ENCODE results near the gene DGKB.

The DGKB gene

GRCh38 chr7:14688208-14688607, 214.3 kb downstream of the DGKB start:
- DNase-seq (ENCODE audit: low read depth) = no peak

GRCh38 chr7:14687777-14688176, 214.8 kb downstream of the DGKB start:
- DNase-seq (ENCODE audit: low read depth) = no peak

GRCh38 chr7:14687241-14687640, 215.3 kb downstream of the DGKB start:
- no peak for DNase-seq (ENCODE audit: low read depth)

DNA sequence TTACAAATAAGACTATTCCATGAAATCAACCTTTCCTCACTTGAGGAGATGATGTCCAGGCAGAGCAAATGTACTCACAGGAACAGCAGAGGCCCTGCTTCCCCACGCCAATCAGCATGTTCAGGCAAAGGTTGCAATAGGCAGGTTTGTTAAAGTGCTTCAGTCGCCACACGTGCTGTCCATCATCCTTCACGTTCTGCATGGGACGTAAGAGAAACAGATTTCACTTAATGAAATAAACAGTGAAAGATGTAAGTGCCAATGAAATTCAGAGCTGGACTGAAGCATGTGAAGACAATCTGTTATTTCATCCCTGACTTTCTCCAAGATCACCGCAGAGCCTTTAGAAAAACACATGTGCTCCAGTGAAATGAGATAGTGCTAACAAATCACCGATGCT, 217.4 kb downstream of the DGKB start:
- no peak for DNase-seq (ENCODE audit: low read depth)

DNA sequence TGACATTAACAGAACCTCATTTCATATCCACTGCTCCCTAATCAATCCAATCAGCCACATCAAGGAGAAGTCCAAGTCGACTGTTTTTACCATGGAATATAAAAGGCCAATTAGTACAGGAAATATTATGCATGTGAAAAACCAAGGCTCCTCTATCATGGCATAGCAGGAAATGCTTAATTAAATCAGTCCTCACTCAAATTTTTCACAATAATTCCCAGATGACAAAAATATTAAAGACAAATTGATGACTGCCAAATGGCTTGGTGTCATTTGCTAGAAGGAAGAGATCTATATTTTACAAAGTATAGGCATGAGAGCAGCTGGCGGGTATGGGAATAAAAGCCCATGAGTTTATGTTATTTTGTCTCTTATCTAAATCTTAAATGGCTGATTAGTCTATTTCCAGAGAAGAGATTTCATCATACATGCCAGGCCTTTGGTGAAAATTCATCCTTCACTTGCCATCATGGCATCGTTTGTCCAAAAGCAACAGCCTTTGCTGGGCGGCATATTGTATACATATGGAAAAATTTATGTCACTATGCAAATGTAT, 219.6 kb downstream of the DGKB start:
- no peak for DNase-seq (ENCODE audit: low read depth)

GRCh38 chr7:14676896-14677295, 225.7 kb downstream of the DGKB start:
- no peak for DNase-seq (ENCODE audit: low read depth)

DNA sequence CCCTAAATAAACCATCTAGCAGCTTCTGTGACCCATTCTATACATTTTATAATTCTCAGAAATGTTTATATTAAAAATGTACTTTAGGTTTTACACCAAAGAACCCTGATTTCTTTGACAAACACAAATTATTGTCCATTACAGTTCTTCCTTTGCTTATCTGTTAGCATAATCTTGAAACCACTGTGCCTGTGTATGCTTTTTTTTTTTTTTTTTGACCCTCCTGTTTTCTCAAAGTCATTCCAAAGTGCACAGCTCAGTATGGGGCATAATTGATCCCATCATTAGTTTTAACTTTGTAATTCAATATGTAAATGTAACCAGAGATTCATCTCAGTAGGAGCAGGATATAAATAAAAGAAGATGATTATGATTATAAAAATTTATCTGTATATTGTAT, 229.3 kb downstream of the DGKB start:
- DNase-seq (ENCODE audit: low read depth) = no peak

GRCh38 chr7:14666913-14667312, 235.6 kb downstream of the DGKB start:
- DNase-seq (ENCODE audit: low read depth) = no peak

GRCh38 chr7:14666304-14666703, 236.2 kb downstream of the DGKB start:
- DNase-seq (ENCODE audit: low read depth) = no peak

GRCh38 chr7:14639801-14640200, 262.8 kb downstream of the DGKB start:
- no peak for DNase-seq (ENCODE audit: low read depth)

DNA sequence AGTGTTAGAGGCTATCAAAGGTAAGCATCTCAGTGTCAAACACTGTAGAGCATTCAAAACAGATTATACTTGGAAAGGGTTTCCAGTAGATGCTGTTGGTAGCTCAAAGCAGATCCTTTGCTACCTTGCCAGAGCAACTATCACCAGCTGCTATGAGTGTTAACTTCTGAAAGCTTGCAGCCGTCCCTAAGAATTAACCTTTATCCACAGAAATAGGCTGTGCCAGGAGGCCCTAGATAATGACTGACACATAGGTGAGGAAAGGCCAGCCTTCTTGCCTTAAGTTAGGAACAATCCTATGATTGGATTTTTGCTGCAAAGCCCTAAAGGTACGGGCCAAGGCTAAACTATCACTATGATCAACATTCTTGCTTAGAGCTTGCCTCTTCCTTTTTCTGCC, 263.2 kb downstream of the DGKB start:
- DNase-seq (ENCODE audit: low read depth) = no peak

DNA sequence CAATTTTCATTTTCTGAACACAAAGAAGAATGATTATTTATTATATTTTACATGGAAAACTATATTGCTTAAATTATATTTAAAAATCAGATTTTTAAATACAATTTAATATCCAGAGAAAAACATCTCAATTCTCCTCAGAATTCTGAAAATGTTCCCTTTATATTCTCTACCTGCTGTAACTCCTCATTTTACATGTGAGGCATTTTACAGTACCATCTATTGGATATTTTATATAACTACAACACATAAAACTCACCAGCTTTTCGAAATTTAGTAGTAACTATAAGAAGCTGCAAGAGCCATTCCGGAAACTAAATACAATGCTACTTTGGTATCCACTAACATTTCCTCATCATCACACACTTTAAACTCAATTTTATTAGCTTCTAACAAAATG, 264.6 kb downstream of the DGKB start:
- no peak for DNase-seq (ENCODE audit: low read depth)

DNA sequence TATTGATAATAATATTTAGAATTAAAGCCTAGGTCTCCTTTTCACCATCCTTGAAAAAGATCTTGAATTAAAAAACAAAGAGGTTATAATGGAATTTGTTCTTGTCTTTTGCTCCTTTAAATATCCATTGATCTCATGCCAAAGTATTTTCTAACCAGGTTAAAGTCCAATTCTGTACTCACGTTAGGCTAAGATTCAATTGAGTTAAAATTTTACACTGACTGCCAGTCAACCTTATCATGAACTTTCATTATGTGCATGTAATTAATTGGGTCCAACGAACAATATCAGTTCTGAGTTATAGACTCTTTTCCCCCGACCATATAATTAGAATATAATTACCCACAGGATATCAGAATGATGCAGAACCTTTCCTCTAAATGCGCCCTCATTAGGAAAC, 266.6 kb downstream of the DGKB start:
- DNase-seq (ENCODE audit: low read depth) = no peak

GRCh38 chr7:14630048-14630447, 272.5 kb downstream of the DGKB start:
- no peak for DNase-seq (ENCODE audit: low read depth)

GRCh38 chr7:14628516-14628915, 274.0 kb downstream of the DGKB start:
- DNase-seq (ENCODE audit: low read depth) = no peak

DNA sequence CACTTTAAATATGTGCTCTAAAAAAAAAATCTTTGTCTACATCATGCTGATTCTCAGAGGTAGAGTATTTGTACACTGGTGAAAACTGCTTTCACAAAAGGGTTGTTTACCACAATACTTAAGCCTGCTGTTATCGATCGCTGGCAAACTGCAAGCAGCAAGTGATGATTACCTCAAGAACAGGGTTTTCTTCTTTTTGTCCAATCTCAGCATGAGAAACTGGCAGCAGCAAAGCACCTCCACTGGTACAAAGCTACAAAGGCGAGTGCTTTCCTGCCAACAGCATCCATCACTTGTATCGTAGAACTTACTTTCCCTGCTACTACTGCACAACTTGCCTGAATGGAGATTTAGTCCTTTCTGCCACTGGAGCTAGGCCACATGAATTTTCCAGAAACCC, 276.5 kb downstream of the DGKB start:
- no peak for DNase-seq (ENCODE audit: low read depth)

DNA sequence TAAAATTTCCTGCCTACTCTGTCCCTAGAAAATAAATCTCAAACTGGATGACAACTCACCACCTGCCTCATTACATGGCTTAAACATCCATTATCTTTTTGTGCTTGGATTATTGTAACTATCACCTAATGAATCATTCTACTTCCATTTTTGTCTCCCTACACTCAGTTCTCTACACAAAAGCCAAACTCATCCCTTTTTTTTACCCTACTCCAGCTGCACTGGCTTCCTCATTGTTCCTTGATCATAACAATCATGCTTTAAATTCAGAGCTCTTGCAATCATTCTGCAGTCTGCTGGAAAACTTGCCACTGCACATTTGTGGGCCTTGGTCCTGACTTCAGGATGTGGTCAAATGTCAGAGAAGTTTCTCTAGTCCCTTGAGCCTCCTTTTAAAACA, 280.0 kb downstream of the DGKB start:
- DNase-seq (ENCODE audit: low read depth) = no peak

- DNase-seq (ENCODE audit: low read depth) = no peak
Observed at GRCh38 chr7:14606101-14606500, 296.4 kb downstream of the DGKB start.

GRCh38 chr7:14604606-14605005, 297.9 kb downstream of the DGKB start:
- no peak for DNase-seq (ENCODE audit: low read depth)

DNA sequence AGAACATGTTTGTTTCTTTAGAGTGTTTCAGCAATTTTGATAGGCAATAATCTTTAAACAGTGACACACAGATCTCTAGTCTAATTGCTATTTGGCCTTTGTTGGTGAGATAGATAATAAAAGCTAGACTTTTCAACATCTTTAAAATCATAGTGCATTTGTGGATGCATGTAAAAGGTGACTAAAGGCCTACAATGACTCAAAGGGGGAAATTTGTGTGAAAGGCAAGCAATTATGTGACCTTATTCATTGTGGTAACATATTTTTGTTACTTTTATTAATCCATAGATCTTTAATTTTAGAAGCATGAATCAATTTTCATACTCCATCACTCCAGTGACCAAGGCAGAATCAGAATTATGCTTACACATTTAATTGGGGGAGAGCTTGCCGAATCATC, 299.7 kb downstream of the DGKB start:
- no peak for DNase-seq (ENCODE audit: low read depth)

DNA sequence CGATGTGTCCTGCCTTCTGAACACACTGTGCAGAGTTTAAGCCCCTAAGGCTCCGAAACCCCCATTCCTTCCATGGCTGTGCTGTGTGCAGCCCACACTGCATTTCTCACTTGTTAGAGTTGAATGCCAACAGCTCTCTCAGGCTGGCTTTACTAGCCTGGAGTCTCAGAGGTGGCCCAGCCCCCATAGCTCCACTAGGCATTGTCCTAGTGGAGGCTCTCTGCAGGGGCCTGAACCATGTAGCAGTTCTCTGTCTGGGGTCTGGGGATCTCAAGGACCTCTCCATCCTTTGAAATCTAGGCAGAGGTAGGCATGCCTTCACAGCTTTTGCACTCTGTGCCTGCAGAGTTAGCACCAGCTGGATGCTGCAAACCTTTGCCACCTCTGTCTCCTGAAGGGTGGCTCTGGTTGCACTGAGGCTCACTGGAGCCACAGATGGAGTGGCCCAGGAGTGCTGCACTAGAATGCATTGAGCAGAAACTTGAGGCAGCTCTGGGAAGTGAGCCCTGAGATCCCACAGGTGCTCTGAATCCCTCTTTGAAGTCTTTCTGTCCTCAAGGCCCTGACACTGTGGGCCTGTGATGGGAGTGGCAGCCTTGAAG, 301.7 kb downstream of the DGKB start:
- no peak for DNase-seq (ENCODE audit: low read depth)

- DNase-seq (ENCODE audit: low read depth) = no peak
Observed at GRCh38 chr7:14598978-14599377, 303.6 kb downstream of the DGKB start.

DNA sequence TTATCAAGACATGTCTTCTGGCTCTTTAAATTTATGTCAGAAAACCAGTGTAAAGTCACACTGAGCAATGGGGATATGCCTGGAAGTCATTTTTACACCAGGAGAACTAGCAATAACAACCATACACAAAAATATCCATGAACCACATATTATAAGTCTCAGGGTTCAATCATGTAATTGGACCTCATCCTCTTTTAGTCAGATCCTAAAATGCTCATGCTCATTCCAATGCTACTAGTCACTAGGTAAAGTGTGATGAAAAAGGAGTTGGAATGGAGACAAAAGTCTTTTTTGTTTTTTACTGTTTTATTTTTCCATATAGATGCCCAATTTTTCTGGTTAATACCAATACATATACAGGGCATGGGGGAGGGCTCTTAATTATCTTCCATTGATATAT, 306.1 kb downstream of the DGKB start:
- no peak for DNase-seq (ENCODE audit: low read depth)

DNA sequence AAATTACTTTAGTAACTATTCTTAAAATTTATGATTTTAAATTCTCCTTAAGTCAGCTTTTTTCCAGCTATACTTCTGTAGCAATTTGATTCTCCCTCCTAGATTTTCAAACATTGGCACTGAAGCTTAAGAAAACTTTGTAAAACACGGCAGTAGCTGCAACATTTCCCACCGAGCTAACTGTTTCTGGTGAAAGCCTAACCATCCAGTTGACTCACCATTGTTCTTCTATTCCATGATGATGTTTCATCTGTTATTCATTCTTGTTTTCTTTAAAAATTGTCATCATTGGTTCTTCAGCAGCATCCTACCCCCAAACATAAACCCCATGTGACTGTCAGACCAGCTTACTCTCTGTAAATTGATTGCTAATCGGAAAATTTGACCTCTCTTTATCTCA, 312.3 kb downstream of the DGKB start:
- no peak for DNase-seq (ENCODE audit: low read depth)

All from T follicular helper cell (primary cell).